Kasumi-1 (cell line): ENCODE measurements around the gene PCDHA2.
"Not testable (repeated sequence)": the region's sequence is repeated elsewhere in the genome, so short reads cannot be mapped to it uniquely, and the experiment has no call there.

Source experiments
- DNase-seq, 2 experiments: peaks; one replicate each; lab custom pipeline; 2025; lab: John Stamatoyannopoulos, UW

PCDHA2 gene

GRCh38 chr5:140794595-140795258 lies at the start of gene PCDHA2:
Gene PCDHA2, plus strand, starts transcription at chr5:140794852.
- DNase-seq = no peak

DNA sequence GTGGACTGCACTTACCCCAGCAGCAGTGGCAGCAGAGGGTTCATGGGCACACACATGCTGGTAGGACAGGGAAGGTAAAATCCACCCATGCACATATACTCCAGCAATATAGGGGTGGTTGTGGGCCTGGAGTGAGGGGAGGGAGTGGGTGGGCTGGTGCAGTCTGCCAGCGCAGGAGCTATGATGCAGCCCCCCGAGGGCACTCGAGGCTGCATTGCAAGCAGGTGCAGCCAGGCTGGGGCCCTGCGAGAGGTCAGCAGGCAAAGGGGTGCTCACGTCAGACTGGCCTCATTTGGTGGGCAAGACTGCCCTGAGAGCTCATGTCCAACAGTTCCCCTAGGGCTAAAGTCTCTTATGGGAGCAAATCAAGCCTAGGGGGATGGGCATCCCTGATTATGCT lies 41.1 kb upstream of the PCDHA2 start:
- DNase-seq = no peak

DNA sequence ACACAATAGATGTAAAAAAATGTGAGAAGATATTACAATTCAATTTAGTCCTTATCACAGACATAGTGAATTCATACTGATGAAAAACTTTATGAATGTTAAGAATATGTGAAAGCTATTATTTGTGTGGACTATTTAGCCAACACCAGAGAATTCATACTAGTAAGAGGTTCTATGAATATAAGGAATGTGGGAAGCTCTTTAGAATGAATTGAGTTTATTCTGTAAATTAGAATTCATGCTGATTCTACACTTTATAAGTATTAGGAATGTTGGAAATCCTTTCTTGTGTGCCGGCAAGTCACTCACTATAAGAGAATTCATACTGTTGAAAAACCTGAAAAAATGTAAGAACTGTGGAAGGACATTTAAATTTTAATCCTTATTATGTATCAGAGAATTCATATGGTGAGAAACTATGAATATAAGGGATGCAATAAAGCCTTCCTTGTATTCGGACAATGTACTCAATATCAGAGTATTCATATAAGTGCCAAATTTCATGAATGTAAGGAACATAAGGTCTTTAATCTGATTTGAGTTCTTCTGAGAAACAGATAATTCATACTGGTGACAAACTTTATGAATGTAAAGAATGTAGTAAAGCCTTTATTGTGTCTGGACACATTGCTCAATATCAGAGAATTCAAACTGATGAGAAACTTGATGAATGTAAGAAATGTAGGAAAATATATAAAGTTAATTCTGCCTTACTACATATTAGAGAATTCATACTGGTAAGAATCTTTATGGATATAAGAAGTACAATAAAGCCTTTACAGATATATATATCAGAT lies 30.3 kb upstream of the PCDHA2 start:
- peak in 1 of 2 experiments; percentile 17 for DNase-seq

DNA sequence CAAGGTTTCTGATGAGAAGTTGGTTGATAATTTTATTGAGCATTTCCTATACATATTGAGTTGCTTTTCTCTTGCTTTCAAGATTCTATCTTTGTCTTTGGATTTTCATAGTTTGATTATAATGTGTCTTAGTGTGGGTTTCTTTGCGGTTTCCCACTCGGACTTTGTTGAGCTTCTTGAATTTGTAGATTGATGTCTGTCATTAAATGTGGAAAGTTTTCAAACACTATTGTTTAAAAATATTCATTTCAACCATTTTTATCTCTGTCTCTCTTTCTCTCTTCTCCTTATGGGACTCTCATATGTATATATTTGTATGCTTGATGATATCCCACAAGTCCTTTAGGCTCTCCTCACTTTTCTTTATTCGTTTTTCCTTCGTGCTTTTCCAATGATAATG lies 27.2 kb upstream of the PCDHA2 start:
- no peak for DNase-seq

GRCh38 chr5:140780512-140780911 lies 14.1 kb upstream of the PCDHA2 start:
- no peak for DNase-seq

- peak in 1 of 2 experiments; percentile 35 for DNase-seq
Observed at GRCh38 chr5:140785905-140786686, 8.6 kb upstream of the PCDHA2 start, which contains the start of gene PCDHA1. Gene PCDHA1, plus strand, starts transcription at chr5:140786140.

DNA sequence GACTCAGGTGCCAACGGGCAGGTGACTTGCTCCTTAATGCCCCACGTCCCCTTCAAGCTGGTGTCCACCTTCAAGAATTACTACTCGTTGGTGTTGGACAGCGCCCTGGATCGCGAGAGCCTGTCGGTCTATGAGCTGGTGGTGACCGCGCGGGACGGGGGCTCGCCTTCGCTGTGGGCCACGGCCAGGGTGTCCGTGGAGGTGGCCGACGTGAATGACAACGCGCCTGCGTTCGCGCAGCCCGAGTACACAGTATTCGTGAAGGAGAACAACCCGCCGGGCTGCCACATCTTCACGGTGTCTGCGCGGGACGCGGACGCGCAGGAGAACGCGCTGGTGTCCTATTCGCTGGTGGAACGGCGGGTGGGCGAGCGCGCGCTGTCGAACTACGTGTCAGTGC lies 7.2 kb upstream of the PCDHA2 start:
- not testable (repeated sequence) for DNase-seq

GRCh38 chr5:140787849-140788504 lies 6.7 kb upstream of the PCDHA2 start:
- DNase-seq = not testable (repeated sequence)

DNA sequence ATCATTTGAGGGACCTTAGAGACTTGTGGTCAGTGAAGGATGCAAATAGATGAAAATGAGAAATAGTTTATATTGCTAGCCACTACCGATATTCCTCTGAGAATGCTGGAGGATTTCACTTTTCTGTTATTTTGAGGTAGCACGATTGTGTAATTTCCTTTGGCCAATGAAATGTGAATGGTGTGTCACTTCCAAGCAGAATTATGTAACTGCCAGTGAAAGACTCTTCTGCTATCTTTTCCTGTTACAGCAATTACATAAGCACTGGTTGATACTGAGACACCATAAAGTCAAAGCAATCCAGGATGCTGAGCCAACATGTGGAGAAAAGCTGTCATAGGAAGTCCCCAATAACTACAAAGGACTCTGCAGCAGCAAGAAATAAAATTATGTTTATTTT lies 3.6 kb upstream of the PCDHA2 start:
- peak; percentile 77 to 83 for DNase-seq

- DNase-seq = no peak
Observed at GRCh38 chr5:140795259-140795641, 598 bp downstream of the PCDHA2 start.

GRCh38 chr5:140796072-140796717 lies 1.5 kb downstream of the PCDHA2 start:
- not testable (repeated sequence) for DNase-seq

GRCh38 chr5:140796718-140797095 lies 2.1 kb downstream of the PCDHA2 start:
- DNase-seq = no peak

DNA sequence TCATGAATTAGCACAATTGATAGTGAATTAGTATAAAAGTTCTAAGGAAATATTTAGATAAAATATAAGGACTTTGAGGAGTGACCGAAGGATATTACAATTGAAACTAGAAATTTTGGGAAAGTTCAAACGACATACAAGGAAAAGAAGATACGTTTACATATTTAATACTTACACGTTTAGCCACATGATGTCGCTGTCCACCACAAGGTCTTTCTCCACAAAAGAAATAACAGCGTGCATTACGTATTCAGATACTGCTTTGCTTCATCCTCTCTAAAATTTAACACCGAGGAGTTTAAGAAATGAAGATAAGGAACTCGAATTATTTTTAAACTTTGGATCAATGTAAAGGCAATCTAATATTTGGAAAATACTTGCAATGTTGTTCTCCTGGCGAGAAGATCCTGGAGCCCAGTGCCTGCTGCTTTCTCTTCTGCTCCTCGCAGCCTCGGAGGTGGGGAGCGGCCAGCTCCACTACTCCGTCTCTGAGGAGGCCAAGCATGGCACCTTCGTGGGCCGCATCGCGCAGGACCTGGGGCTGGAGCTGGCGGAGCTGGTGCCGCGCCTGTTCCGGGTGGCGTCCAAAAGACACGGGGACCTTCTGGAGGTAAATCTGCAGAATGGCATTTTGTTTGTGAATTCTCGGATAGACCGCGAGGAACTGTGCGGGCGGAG lies 6.3 kb downstream of the PCDHA2 start, which contains the start of gene PCDHA3:
TSS of gene PCDHA3 (plus strand) at position 242 of the 678 bp plus-strand sequence.
- no peak for DNase-seq

- DNase-seq = no peak
Observed at GRCh38 chr5:140801494-140801841, 6.8 kb downstream of the PCDHA2 start.

DNA sequence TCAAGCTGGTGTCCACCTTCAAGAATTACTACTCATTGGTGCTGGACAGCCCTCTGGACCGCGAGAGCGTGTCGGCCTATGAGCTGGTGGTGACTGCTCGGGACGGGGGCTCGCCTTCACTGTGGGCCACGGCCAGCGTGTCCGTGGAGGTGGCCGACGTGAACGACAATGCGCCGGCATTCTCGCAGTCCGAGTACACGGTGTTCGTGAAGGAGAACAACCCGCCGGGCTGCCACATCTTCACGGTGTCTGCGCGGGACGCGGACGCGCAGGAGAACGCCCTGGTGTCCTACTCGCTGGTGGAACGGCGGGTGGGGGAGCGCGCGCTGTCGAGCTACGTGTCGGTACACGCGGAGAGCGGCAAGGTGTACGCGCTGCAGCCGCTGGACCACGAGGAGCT lies 7.7 kb downstream of the PCDHA2 start:
- not testable (repeated sequence) for DNase-seq

DNA sequence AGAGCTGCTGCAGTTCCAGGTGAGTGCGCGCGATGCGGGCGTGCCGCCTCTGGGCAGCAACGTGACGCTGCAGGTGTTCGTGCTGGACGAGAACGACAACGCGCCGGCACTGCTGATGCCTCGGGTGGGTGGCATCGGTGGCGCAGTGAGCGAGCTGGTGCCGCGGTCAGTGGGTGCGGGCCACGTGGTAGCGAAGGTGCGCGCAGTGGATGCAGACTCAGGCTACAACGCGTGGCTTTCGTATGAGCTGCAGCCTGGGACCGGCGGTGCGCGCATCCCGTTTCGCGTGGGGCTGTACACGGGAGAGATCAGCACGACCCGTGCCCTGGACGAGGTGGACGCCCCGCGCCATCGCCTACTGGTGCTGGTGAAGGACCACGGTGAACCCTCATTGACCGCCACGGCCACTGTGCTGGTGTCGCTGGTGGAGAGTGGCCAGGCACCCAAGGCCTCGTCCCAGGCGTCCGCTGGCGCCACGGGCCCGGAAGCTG lies 8.2 kb downstream of the PCDHA2 start:
- DNase-seq = no peak

DNA sequence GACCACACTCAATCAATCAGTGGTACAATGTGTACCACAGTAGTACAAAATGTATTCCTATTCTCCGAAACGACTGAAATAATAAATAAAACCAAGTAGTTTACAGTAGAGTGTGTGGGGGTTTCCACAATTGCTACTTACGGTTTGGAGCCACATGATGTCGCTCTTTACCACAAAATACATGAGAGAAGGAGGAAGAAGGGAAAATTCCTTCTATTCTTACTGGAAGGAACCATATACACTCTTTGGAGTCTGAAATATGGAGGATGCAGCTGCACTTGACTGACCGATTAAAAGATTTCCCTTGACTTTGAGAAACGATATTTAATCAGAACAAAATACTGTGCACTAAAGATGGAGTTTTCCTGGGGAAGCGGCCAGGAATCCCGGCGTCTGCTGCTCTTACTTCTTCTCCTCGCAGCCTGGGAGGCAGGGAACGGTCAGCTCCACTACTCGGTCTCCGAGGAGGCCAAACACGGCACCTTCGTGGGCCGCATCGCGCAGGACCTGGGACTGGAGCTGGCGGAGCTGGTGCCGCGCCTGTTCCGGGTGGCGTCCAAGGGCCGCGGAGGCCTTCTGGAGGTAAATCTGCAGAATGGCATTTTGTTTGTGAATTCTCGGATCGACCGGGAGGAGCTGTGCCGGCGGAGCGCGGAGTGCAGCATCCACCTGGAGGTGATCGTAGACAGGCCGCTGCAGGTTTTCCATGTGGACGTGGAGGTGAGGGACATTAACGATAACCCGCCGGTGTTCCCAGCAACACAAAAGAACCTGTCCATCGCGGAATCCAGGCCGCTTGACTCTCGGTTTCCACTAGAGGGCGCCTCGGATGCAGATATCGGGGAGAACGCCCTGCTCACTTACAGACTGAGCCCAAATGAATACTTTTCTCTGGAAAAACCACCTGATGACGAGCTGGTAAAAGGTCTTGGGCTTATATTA lies 12.5 kb downstream of the PCDHA2 start, which contains the start of gene PCDHA4:
TSS of gene PCDHA4 (plus strand) at position 235 of the 942 bp plus-strand sequence.
- no peak for DNase-seq

GRCh38 chr5:140808241-140808888 lies 13.7 kb downstream of the PCDHA2 start:
- not testable (repeated sequence) for DNase-seq

- DNase-seq = no peak
Observed at GRCh38 chr5:140808889-140809291, 14.2 kb downstream of the PCDHA2 start.
